Neuronal stem cell (in vitro differentiated cells): ENCODE measurements around the gene RIC1.
"Not testable (repeated sequence)": the region's sequence is repeated elsewhere in the genome, so short reads cannot be mapped to it uniquely, and the experiment has no call there.

Experiments used
- DNase-seq: peaks from one replicate; pipeline ENCODE4 v3.0.0-alpha.2; 2013; ENCODE audit warnings: low spot score
- H2AFZ ChIP-seq: one replicate; pipeline ENCODE4 v1.6.1; 2013; ENCODE audit warnings: mild to moderate bottlenecking, low read length, inconsistent platforms
- H2AK5ac ChIP-seq: 2 replicates; pipeline ENCODE4 v1.6.1; 2013; ENCODE audit warnings: low read depth, mild to moderate bottlenecking, inconsistent platforms, low read length, moderate library complexity, mixed read lengths
- H2BK120ac ChIP-seq: 2 replicates; pipeline ENCODE4 v1.6.1; 2013; ENCODE audit warnings: low read depth, mild to moderate bottlenecking, inconsistent platforms, low read length, moderate library complexity, mixed read lengths
- H2BK12ac ChIP-seq: one replicate; pipeline ENCODE4 v1.6.1; 2013; ENCODE audit warnings: low read length, inconsistent platforms
- H2BK15ac ChIP-seq: 2 replicates; pipeline ENCODE4 v1.6.1; 2013; ENCODE audit warnings: mild to moderate bottlenecking, low read length, inconsistent platforms, mixed read lengths
- H2BK5ac ChIP-seq: one replicate; pipeline ENCODE4 v1.6.1; 2013; ENCODE audit warnings: inconsistent platforms, mild to moderate bottlenecking, low read length, moderate library complexity
- H3K14ac ChIP-seq: one replicate; pipeline ENCODE4 v1.6.1; 2013; ENCODE audit warnings: low read length, inconsistent platforms
- H3K18ac ChIP-seq: 2 replicates; pipeline ENCODE4 v1.6.1; 2013; ENCODE audit warnings: low read length, inconsistent platforms
- H3K23ac ChIP-seq: 2 replicates; pipeline ENCODE4 v1.6.1; 2013; ENCODE audit warnings: low read depth, mild to moderate bottlenecking, mixed read lengths, low read length, inconsistent platforms; ENCODE audit not compliant: poor library complexity
- H3K27ac ChIP-seq: replicated peaks from 3 replicates; pipeline ENCODE4 v1.5.1; 2013; ENCODE audit warnings: low read length, inconsistent platforms
- H3K27me3 ChIP-seq, 3 experiments: 2 replicates each; pipeline ENCODE4 v1.6.1; 2013; ENCODE audit warnings: low read length in 3 of 3, mild to moderate bottlenecking in 2 of 3, inconsistent platforms in 1 of 3, low read depth in 1 of 3, mixed read lengths in 1 of 3, moderate library complexity in 1 of 3; ENCODE audit not compliant: control insufficient read depth in 3 of 3, insufficient read depth in 3 of 3
- H3K36me3 ChIP-seq, 2 donors: replicated peaks in 1 of 2; 2 replicates each; pipeline ENCODE4 v1.6.1; 2013; ENCODE audit warnings: low read length in 2 of 2; ENCODE audit not compliant: control insufficient read depth in 2 of 2, insufficient read depth in 2 of 2
- H3K4ac ChIP-seq: 2 replicates; pipeline ENCODE4 v1.6.1; 2013; ENCODE audit warnings: inconsistent platforms, mild to moderate bottlenecking, low read length, moderate library complexity
- H3K4me1 ChIP-seq, 2 donors: 1 replicate in 1 of 2; 2 replicates in 1 of 2; pipeline ENCODE4 v1.6.1; 2013; ENCODE audit warnings: low read length in 2 of 2, low read depth in 1 of 2; ENCODE audit not compliant: control insufficient read depth in 2 of 2, insufficient read depth in 1 of 2
- H3K4me2 ChIP-seq: one replicate; pipeline ENCODE4 v1.6.1; 2013; ENCODE audit warnings: mild to moderate bottlenecking, low read length, inconsistent platforms; ENCODE audit not compliant: insufficient read depth, poor library complexity, severe bottlenecking
- H3K4me3 ChIP-seq, 2 donors: 2 replicates each; pipeline ENCODE4 v1.5.1; 2013; ENCODE audit warnings: low read length in 2 of 2, mild to moderate bottlenecking in 2 of 2, inconsistent platforms in 1 of 2, moderate library complexity in 1 of 2
- H3K79me1 ChIP-seq: one replicate; pipeline ENCODE4 v1.6.1; 2013; ENCODE audit warnings: low read depth, mild to moderate bottlenecking, inconsistent platforms, low read length, moderate library complexity
- H3K9ac ChIP-seq: one replicate; pipeline ENCODE4 v1.6.1; 2013; ENCODE audit warnings: mild to moderate bottlenecking, low read depth, low read length, inconsistent platforms; ENCODE audit not compliant: poor library complexity
- H3K9me3 ChIP-seq, 2 donors: replicated peaks in 1 of 2; 2 replicates each; pipeline versions ENCODE3 to v1.6.1; 2013; ENCODE audit warnings: low read length in 2 of 2, mild to moderate bottlenecking in 2 of 2, inconsistent platforms in 1 of 2, low read depth in 1 of 2, mixed read lengths in 1 of 2, moderate library complexity in 1 of 2; ENCODE audit not compliant: control insufficient read depth in 2 of 2, insufficient read depth in 1 of 2
- H4K8ac ChIP-seq: one replicate; pipeline ENCODE4 v1.6.1; 2013; ENCODE audit warnings: low read depth, mild to moderate bottlenecking, inconsistent platforms, low read length, moderate library complexity
- H4K91ac ChIP-seq: one replicate; pipeline ENCODE4 v1.6.1; 2013; ENCODE audit warnings: low read length, low read depth, mild to moderate bottlenecking, inconsistent platforms; ENCODE audit not compliant: poor library complexity
- WGBS, 2 donors: extraction: QIAGEN DNeasy Blood & Tissue Kit; methylation state at CpG; one replicate each; pipeline ENCODE4 v1.1.7; 2013; ENCODE audit warnings: missing lambda C conversion rate in 2 of 2, mixed read lengths in 1 of 2; ENCODE audit not compliant: insufficient read length in 2 of 2, insufficient replicate concordance in 1 of 2; ENCODE audit errors: extremely low coverage in 2 of 2; 5-methylcytosine and 5-hydroxymethylcytosine counted together

Gene RIC1

DNA sequence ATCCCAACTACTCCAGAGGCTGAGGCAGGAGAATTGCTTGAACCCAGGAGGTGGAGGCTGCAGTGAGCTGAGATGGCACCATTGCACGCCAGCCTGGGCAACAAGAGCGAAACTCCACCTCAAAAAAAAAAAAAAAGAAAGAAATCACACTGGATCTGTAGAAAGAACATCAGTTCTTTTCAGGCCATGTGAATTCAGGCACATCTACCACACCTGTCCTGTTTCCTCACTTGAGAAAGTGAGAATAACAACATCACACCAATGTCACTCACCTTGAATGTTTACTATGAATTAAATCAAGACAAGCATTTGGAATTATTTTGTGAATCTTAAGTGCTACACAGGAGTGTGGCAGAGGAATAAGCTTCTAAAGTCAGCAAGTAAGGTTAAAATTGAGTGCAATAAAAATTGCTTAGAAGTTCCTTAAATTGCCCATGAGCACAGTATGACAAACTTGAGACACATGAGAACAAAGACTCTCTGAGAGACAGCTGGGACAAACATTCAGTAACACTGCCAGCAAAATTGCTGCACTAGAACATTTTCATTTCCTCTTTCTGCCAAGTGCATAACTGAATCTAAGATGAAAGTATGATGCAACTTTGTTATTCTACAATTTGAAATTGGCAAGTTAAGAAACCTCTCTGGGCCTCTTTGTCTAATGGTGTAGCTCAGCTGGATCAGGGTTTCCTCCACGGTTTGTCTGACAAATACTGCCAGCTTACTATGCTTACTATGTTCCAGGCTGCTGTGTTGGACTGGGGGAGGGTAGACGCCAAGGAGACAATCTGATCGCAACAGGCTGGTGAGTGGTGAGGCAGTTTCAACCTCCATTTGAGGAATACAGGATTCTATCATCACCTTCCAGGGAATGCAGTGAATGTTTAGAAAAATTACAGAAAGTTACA lies 1.9 kb upstream of the RIC1 start:
- DNase-seq = no peak
- Histone ChIP-seq H3K27ac (no peak overlapping the region), H2AFZ (peak overlapping the region; percentile 16), H2AK5ac (no peak overlapping the region), H2BK12ac (no peak overlapping the region), H3K18ac (no peak overlapping the region), H3K4me2 (peak overlapping the region; percentile 23), H3K23ac (no peak overlapping the region), H3K4me1 (peaks cover 0 to 5% of the 10 kb centered on the region in 2 donors), H3K9me3 (no peaks in the 10 kb centered on the region), H4K91ac (no peak overlapping the region), H4K8ac (no peak overlapping the region), H3K36me3 (no peaks in the 10 kb centered on the region), H3K79me1 (peaks cover 3% of the 10 kb centered on the region), H3K9ac (no peak overlapping the region), H3K4ac (no peak overlapping the region), H2BK120ac (no peak overlapping the region), H3K27me3 (no peaks in the 10 kb centered on the region), H3K4me3 (no peak overlapping the region), H2BK5ac (no peak overlapping the region), H3K14ac (no peak overlapping the region), H2BK15ac (no peak overlapping the region)
- whole genome bisulfite sequencing, 2 donors = no CpG with 5 or more reads among the region's 5 CpGs

DNA sequence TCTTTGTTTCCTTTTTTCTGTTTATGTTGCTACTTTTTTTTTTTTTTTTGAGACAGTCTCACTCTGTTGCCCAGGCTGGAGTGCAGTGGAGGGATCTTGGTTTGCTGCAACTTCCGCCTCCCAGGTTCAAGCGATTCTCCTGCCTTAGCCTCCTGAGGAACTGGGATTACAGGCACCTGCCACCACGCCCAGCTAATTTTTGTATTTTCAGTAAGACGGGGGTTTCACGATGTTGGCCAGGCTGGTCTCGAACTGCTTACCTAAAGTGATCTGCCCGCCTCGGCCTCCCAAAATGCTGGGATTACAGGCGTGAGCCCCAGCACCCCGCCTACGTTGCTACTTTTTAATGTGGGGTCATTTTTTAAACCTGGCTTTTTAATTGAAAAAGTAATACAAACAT lies 1.2 kb upstream of the RIC1 start:
- not testable (repeated sequence) for H3K36me3 ChIP-seq, H3K27ac ChIP-seq, H3K9me3 ChIP-seq, H2BK5ac ChIP-seq, H3K23ac ChIP-seq, H3K4me1 ChIP-seq, H4K8ac ChIP-seq, H3K14ac ChIP-seq, DNase-seq, H3K4ac ChIP-seq, H3K9ac ChIP-seq, H2AK5ac ChIP-seq, H3K18ac ChIP-seq, H3K79me1 ChIP-seq, H4K91ac ChIP-seq, H2BK12ac ChIP-seq, H2BK120ac ChIP-seq, H2BK15ac ChIP-seq, H3K27me3 ChIP-seq
- no CpG with 5 or more reads among the region's 11 CpGs for WGBS, 2 donors
- Histone ChIP-seq H2AFZ (peak overlapping the region; percentile 98), H3K4me3 (peak overlapping the region in 1 of 2 donors; percentile 94), H3K4me2 (peak overlapping the region; percentile 65)

DNA sequence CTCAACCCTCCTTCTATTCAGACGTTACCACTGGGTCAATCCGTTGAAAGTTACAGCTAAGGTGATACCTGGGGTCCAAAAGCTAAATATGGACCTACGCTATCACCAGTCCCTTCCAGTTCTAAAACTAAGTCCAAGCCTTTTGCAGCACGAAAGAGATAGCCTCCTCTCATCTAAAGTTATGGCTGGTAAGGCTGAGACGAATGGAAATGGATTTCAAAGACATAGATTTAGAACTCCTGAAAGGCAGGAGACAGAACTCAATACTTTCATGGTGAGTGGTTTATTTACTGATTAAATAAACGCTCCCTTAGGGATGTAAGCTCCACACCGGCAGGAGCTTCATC lies 751 bp upstream of the RIC1 start:
- WGBS, 2 donors = no CpG with 5 or more reads among the region's 7 CpGs
- no peaks in the 10 kb centered on the region for H3K27me3 ChIP-seq

DNA sequence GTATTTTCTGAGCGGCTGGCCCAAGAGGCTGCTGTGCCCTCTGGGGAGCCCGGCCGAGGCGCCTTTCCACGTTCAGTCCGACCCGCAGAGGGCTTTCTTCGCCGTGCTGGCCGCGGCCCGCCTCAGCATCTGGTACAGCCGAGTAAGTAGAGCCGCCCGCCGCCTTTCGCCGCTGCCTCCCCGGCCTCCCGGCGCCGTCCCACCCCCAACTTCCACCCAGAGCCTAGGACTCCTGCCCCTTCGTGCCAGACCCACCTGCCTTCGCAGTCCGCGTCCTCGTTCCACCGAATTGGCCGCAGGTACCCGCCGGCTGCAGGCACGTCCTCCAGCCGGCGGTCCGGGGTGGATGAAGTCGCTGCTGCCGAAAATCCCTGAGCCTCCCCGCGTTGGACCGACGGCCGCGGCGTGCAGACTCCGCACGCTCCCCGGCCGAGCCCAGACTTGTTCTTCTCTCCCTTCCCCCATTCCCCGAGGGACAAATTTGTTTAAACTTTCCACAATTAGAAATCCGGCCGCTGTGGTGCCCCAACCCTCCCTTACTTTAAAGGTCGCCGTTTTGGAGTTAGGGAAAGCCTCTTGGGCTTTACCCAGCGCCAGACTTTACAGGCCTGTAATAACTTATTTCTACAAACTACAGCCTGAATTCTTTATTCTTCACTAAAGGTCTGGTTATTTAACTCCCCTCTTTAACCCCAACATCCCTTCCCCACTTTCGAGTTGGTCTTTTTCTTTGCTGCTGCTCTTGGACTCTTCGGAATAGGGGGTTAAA lies 589 bp downstream of the RIC1 start:
- H3K4me3 ChIP-seq = peak overlapping the region; percentile 94 to 100
- H2BK120ac ChIP-seq = no peak overlapping the region
- H4K8ac ChIP-seq = no peak overlapping the region
- H2AFZ ChIP-seq = peak overlapping the region; percentile 98
- peak overlapping the region; percentile 99 for H3K18ac ChIP-seq
- H3K4me2 ChIP-seq = peak overlapping the region; percentile 65
- H3K27me3 ChIP-seq = no peaks in the 10 kb centered on the region
- peak; percentile 17 for DNase-seq
- H3K9ac ChIP-seq = peak overlapping the region; percentile 97
- H4K91ac ChIP-seq = no peak overlapping the region
- no CpG with 5 or more reads among the region's 56 CpGs for WGBS, 2 donors
- peak overlapping the region; percentile 94 for H2BK5ac ChIP-seq
- H3K4me1 ChIP-seq = peaks cover 0 to 5% of the 10 kb centered on the region in 2 donors
- peak overlapping the region; percentile 65 for H3K23ac ChIP-seq
- peaks cover 3% of the 10 kb centered on the region for H3K79me1 ChIP-seq
- peak overlapping the region; percentile 46 for H2AK5ac ChIP-seq
- H2BK12ac ChIP-seq = no peak overlapping the region
- peaks cover 0 to under 1% of the 10 kb centered on the region in 2 donors for H3K9me3 ChIP-seq
- peak overlapping the region; percentile 75 for H2BK15ac ChIP-seq
- H3K27ac ChIP-seq = peak overlapping the region; percentile 100
- no peak overlapping the region for H3K4ac ChIP-seq
- H3K14ac ChIP-seq = peak overlapping the region; percentile 97
- no peaks in the 10 kb centered on the region for H3K36me3 ChIP-seq

More for the DNA sequence above, 751 bp upstream of the RIC1 start:
- no peak overlapping the region for H4K91ac ChIP-seq
- H3K79me1 ChIP-seq = peaks cover 3% of the 10 kb centered on the region
- no peak overlapping the region for H2AK5ac ChIP-seq
- H2BK5ac ChIP-seq = peak overlapping the region; percentile 94
- no peaks in the 10 kb centered on the region for H3K9me3 ChIP-seq
- H3K4ac ChIP-seq = no peak overlapping the region
- no peaks in the 10 kb centered on the region for H3K36me3 ChIP-seq
- H2BK120ac ChIP-seq = no peak overlapping the region
- no peak overlapping the region for H2BK15ac ChIP-seq
- no peak overlapping the region for H3K18ac ChIP-seq
- no peak overlapping the region for H3K23ac ChIP-seq
- peak overlapping the region; percentile 98 for H2AFZ ChIP-seq
- H3K14ac ChIP-seq = no peak overlapping the region
- H3K9ac ChIP-seq = no peak overlapping the region
- H3K4me3 ChIP-seq = peak overlapping the region; percentile 94 to 100
- peak overlapping the region; percentile 100 for H3K27ac ChIP-seq
- peak overlapping the region; percentile 65 for H3K4me2 ChIP-seq
- peak; percentile 11 for DNase-seq
- H2BK12ac ChIP-seq = no peak overlapping the region
- no peak overlapping the region for H4K8ac ChIP-seq
- peaks cover 0 to 5% of the 10 kb centered on the region in 2 donors for H3K4me1 ChIP-seq
